HG02588 (cell line): Measurements from ENCODE around the gene DES.

Experiments
- ATAC-seq: cut with Tn5 transposase; IDR thresholded peaks from one replicate; pipeline ENCODE4 v1.9.1; 2021; ENCODE audit warnings: mild to moderate bottlenecking, moderate library complexity; ENCODE audit not compliant: unreplicated experiment

The DES gene

DNA sequence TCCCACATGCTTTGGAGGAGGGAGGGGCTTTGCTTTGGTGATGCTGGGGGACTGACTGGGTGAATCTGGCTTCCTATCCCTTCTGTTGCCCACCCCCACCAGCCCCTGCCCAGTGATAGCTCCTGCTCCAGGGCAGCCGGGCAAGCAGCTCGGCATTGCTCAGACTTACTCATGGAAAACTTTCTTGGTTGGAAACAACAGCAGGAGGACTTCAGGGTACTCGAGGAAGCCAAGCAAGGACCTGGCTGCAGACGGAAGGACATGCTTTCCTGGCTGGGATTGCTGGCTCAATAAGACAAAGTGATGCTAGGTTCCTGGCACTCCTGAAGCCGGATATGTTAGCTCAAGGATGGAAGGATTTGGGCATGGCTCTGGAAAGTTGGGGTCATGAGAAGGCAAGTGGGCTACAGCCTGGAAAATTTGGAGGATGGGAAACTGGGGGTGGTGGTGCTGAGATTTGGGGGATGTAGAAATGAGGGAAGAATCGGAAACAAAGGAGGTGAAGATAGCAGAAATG lies 19.6 kb downstream of the DES start:
- no peak for ATAC-seq

DNA sequence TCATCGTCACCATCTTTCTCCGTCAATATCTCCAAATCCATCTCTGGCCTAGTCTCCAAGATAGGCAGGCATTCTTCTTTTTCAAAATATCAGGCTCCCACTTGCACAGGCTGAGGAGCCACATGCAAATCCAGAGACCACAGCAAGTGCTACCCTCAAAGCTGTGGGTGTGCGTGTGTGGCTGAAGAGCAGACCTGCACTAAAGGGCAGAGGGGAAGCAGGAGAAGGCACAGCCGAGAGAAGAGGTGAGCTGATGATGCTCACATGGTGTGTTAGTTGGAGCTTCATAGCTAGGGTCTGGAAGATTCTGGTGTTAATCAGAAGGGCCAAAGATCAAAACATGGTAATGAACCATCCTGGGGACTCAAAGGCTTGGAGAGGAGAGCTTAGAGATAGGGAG lies 20.3 kb downstream of the DES start:
- no peak for ATAC-seq

DNA sequence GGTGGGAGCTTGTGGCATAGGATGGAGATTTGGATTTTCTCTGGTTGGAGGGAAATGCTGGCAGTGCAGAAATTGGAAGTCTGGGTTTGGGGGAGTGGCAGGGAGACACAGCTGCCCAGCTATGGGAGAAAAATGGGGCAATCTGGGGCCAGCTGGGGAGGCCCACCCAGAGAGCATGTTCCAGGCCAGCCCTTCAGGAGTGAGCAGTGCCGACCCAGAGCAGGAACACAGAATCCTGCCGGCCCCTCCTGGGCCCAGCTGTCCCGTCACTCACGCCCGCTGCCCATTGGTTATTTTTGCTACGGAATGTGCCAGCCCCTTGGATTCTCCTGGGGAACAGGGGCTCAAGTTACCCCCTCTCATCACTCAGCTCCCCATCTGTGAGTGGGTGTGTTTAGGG lies 21.3 kb downstream of the DES start:
- ATAC-seq, result no peak

DNA sequence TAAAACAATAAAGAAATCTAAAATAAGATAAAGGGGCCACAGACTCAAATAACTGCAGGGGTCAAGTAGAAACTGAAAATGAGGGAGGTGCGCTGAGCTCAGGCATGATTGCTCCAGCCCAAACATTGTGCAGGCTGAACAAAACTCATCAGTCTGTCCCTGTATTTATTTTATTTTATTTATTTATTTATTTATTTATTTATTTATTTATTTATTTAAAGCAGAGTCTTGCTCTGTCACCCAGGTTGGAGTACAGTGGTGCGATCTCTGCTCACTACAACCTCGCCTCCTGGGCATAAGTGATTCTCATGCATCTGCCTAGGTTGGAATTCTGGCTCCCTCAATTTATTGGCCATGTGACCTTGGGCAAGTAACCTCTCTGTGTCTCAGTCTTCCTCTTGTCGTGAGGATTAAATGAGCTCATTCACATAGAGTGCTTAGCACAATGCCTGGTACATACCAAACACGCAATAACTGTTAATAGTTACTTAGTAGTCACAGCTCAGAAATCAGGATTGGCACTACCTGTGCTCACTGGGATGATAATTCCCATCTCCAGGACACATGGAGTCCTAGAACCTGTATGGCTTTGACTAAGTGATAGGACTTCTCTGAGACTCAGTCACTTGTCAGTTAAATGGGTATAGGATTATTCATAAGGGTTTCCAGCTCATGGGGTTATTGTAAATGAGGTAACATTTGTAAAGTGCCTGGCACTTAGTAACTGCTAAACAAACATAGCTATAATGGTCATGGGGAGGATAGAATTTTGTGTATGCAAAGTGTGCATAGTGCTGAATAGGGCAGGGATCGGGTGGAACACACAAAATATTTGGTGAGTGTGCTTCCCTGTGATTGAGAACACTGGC lies 22.4 kb downstream of the DES start:
- no peak for ATAC-seq

DNA sequence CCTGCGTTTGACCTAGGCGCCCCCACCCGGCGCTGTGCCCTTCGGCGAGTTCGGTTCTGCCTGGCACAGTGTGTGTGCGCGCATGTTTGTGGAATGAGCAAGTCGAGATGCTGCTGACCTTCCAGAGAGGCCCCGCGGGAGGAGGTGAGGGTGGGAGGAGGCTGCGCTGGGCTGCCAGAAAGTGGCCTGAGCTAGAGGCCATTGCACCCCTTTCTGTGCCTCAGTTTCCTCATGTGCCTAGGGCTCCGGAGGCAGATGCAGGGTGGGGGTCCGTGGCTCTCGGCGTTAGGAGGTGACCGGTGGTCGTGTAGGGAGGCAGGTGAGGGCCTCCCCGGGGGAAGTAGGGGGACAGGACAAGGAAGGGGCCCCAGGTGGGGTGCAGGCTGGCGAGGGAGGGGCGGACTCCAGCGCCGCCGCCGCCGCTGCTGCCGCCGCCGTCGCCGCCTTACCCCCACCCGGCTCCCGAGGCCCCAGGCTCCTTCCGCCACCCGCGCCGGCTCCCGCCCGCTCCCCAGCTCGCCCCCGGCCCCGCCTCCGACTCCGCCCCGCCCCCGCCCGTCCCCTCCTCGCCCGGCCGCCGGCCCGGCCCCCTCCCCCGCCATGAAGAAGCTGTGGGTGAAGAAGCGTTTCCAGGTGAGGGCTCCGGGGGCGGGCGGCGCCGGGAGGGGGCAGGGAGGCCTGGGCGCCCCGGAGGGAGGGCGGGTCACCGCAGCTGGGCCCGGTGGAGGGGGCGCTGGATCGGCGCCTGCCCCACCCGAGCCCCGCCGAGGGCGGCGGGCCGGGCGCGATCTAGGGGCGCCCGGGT lies 23.5 kb downstream of the DES start:
- no peak for ATAC-seq

DNA sequence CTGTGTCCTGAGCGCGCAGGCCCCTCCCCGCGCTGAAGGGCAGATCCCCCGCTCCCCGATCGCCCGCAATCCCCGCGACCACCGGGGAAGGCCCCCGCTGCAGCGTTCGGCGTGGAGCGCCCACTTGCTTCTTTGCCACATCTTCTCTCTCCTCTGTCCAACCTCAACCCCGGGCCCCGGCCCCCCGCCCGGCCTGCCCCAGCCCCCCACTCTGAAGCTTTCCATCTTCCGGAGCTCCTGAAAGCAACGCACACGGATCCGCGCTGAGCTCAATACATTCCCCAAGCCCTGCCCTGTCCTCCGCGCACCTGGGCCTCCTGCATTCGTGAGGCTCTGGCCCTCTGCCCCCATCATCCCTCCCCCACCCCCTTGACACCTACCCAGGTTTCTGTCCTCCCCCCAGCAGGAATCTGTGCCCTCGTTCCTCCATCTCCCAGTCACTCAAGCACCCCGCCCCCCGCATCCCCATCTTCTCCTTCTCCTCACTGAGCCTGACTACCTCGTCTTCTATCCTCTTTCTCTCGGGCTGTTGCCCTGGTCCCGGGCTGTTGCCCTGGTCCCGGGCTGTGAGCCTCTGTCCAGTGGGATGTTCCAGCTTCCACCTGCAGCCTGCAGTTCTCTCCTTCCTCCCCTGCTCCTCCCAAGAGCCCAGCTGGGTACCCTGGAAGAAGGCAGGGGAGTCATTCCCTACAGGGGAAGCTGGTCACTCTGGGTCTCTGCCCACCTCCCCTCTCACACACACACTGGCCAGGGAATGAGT lies 24.3 kb downstream of the DES start:
- no peak for ATAC-seq

DNA sequence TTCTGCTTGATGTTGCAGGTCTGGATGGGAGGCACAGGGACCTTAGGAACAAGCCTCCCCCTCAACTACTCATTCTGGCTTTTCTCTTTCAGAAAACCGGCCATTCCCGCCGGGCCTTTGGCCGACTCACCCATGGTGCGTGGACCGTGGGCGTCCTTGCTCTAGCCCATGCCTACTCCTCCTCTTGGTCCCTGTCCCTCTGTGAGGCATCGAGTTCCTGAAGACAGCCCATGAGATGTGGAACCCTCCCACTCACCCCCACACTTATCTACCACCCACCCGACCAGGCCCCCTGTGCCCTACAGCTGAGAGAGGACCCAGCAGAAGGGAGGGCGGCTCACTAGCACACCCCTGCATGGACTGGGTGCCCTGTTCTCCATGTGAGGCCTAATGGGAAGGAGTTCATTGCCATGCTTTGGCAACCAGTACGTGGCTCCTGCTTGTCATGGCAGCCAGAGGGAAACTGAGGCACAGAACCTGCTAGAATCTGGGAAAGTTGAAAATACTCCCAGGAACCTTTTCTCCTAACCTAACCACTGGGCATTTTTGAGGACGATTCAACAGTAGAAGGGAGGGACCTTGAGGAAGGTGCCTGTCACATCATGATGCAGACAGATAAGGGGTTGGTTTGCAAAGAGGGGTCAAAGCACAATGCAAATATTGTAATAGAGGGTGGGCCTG lies 25.0 kb downstream of the DES start:
- no peak for ATAC-seq

DNA sequence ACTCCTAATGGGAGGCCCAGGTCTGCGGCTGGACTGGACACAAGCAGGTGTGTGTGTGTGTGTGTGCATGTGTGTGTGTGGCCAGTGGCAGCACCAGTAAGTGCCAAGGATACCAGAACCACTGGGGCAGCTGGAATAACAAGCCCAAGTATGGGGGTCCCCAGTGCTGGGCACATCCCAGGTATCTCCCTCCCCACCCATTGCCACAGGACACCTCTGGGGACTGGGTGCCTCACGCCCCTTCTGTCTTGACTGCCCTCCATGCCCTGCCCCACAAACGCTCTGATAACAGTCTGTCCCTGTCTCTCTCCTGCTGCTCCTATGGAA lies 25.5 kb downstream of the DES start:
- ATAC-seq, result no peak

DNA sequence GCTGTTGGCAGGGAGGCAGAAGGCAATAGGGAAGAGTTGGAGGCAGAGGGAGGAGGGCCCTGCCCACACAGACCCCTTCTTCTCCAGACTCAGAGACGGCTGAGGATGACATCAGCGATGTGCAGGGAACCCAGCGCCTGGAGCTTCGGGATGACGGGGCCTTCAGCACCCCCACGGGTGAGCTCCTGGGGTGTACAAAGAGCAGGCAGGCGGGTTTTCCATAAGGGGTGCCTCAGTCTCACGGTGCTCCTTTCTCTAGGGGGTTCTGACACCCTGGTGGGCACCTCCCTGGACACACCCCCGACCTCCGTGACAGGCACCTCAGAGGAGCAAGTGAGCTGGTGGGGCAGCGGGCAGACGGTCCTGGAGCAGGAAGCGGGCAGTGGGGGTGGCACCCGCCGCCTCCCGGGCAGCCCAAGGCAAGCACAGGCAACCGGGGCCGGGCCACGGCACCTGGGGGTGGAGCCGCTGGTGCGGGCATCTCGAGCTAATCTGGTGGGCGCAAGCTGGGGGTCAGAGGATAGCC lies 26.5 kb downstream of the DES start:
- ATAC-seq, result no peak

DNA sequence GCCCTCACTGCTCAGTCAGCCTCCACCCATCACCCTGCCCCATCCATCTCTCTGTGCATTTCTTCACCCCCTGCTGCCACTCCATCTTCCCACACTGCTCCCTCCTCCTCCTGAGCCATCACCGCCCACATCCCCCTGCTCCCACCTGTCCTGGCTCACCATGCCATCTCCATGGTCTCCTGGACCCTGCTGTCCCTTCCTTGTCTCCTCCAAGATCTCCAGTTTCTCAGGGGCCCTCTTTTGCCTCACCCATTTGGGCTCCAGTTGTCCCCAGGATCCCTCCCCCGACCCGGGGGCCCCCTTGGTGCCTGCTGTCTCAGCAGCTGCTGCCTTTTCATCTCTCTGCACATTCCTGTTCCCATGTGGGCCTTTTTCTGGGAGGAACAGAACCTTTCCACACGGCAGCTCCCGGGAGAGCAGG lies 27.1 kb downstream of the DES start:
- ATAC-seq, result no peak

DNA sequence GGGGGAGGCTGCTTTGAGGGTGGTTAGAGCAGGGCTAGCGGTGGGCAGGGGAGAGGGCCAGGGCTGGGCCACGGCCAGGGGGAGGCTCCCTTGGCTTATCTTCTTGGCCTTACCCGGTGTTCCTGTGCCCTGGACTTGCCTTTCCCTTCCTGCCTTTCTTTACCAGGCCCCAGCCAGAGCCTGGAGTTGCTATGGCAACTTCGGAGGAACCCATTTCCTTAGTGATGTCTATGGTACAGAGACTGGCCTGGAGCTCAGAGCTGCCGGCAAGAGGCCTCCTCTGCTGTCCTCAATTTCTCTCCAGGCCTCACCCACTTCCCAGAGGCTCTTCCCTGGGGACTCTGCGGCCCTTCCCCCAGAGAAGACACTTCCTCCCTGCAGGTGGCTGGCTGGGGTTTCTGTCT lies 27.9 kb downstream of the DES start:
- ATAC-seq, result no peak

DNA sequence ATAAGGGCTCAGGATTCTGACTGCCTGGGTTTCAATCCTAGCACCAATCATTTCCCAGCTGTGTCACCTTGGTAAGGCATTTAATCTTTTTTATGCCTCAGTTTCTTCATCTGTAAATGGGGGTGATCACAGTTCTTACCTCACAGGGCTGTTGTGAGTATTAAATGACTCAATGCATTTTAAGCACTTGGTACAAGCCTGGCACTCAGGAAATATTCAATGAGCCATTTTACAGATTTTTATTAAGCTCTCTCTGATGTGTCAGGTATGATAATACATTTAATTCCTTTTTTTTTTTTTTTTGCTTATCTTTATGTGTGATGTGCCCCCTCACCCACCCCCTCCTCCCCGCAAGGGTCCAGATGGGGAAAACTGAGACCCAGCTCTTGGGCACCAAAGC lies 28.5 kb downstream of the DES start:
- no peak for ATAC-seq

DNA sequence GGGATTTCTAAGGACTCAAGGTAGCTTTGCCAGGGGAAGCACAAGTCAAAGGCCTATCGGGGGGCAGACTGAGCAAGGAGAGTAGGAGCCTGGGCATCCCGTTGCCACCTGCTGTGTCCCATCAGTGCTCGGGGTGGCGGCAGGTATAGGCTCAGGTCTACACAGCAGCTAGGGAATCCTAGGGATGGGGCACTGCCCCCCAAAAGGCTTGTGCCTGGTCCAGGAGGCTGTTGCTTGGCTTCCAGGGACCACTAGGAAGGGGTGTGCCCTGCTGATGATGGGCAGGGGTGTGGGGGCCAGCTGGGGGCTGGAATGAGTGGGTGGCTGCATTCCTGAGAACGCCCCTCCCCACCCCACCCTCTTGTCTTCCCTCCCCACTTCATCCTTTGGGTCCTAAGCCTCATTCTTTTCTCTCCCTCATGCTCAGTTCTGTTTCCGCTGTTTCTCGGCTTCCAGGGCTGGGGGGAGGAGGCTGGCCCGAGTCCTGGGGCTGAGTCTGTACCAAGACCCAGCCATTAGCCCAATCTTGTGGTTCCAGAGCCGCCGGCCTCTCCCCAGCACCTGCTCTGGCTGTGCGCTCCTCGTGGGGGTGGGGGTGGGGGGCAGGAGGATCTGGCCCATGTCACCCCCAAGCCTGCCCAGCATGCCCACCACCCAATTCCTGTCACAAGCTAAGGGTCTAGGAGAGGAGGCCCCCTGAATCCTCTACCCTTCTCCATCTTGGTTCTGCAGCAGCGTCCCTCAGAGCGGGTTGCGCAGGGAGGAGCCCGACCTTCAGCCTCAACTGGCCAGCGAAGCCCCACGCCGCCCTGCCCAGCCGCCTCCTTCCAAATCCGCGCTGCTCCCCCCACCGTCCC lies 29.3 kb downstream of the DES start:
- no peak for ATAC-seq

DNA sequence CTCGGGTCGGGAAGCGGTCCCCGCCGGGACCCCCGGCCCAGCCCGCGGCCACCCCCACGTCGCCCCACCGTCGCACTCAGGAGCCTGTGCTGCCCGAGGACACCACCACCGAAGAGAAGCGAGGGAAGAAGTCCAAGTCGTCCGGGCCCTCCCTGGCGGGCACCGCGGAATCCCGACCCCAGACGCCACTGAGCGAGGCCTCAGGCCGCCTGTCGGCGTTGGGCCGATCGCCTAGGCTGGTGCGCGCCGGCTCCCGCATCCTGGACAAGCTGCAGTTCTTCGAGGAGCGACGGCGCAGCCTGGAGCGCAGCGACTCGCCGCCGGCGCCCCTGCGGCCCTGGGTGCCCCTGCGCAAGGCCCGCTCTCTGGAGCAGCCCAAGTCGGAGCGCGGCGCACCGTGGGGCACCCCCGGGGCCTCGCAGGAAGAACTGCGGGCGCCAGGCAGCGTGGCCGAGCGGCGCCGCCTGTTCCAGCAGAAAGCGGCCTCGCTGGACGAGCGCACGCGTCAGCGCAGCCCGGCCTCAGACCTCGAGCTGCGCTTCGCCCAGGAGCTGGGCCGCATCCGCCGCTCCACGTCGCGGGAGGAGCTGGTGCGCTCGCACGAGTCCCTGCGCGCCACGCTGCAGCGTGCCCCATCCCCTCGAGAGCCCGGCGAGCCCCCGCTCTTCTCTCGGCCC lies 30.1 kb downstream of the DES start:
- no peak for ATAC-seq

DNA sequence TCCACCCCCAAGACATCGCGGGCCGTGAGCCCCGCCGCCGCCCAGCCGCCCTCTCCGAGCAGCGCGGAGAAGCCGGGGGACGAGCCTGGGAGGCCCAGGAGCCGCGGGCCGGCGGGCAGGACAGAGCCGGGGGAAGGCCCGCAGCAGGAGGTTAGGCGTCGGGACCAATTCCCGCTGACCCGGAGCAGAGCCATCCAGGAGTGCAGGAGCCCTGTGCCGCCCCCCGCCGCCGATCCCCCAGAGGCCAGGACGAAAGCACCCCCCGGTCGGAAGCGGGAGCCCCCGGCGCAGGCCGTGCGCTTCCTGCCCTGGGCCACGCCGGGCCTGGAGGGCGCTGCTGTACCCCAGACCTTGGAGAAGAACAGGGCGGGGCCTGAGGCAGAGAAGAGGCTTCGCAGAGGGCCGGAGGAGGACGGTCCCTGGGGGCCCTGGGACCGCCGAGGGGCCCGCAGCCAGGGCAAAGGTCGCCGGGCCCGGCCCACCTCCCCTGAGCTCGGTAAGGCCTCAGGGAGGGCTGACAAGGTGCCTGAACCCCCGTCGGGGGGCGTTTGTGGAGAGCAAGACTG lies 30.7 kb downstream of the DES start:
- ATAC-seq, result no peak

DNA sequence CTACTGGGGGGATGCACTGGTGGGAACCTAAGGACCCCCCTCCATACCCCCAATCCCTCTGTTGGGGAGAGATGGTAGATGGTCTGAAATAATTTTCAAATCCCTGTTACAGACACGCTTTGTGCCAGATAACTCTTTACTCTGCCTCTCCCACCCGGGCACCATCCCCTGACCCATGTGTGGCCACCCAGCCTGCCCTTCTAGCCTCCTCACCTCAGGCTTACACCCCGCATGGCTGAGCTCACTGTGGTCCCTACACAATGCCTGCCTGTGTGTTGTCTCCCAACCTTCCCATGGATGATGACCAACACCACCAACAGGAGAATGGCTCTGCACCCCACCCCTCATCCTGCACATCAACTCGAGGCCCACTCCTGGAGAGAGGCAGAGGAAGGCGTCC lies 31.4 kb downstream of the DES start:
- no peak for ATAC-seq

DNA sequence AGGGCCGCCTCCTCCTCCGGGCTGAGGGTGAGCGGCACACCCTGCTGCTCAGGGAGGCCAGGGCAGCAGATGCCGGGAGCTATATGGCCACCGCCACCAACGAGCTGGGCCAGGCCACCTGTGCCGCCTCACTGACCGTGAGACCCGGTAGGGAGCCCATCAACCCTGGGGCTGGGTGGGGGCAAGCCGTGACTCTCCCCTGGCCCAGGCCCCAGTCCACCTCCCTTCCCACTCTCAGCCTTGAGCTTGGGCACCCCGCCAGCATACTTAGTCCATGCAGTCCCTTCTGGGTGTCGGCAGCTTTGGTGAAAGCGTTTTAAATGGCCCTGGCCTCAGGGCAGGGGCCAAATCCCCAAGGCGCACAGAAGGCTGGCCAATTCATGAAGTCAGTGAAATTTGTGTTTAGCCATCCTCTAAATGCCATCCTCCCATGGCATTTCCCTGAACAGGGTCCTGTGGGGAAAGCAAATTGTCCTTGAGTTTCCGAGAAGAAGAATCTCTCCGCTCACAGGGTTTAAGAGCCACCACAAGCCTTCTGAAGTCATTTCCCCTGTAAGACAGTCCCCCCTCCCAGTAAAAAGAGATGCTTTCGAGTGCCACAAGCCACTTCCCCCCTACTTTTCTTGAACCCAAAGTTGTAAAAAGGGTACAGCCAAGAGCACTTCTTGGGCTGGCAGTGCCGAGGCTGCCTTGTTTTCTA lies 33.6 kb downstream of the DES start:
- ATAC-seq, result no peak
